ENCODE data around the gene NCMAP.

Gene NCMAP

GRCh38 chr1:24564695-24565094 lies 8.8 kb downstream of the NCMAP start:
- DNase-seq (ENCODE audit: low spot score in 2 of 2) (no peak), ATAC-seq (replicated peaks; ENCODE audit: extremely low read depth, poor library complexity, severe bottlenecking) (no peak)
- Mint-ChIP-seq H3K4me1 (no peaks in the 10 kb centered on the region), H3K27me3 (no peaks in the 10 kb centered on the region), H3K36me3 (ENCODE audit: insufficient read depth) (no peaks in the 10 kb centered on the region), H3K4me3 (no peak overlapping the region), H3K27ac (ENCODE audit: low read depth) (no peak overlapping the region), H3K9me3 (no peaks in the 10 kb centered on the region)

- no peaks in the 10 kb centered on the region for H3K9me3 Mint-ChIP-seq
- no peak for ATAC-seq (replicated peaks; ENCODE audit: extremely low read depth, poor library complexity, severe bottlenecking)
- DNase-seq (ENCODE audit: low spot score in 2 of 2): no peak
- no peaks in the 10 kb centered on the region for H3K36me3 Mint-ChIP-seq (ENCODE audit: insufficient read depth)
- no peaks in the 10 kb centered on the region for H3K27me3 Mint-ChIP-seq
- H3K27ac Mint-ChIP-seq (ENCODE audit: low read depth): no peak overlapping the region
- no peak overlapping the region for H3K4me3 Mint-ChIP-seq
- H3K4me1 Mint-ChIP-seq: no peaks in the 10 kb centered on the region
Observed at GRCh38 chr1:24566236-24566867, 10.5 kb downstream of the NCMAP start.

- H3K27ac Mint-ChIP-seq (ENCODE audit: low read depth): no peak overlapping the region
- H3K4me3 Mint-ChIP-seq: no peak overlapping the region
- no peak for ATAC-seq (replicated peaks; ENCODE audit: extremely low read depth, poor library complexity, severe bottlenecking)
- no peaks in the 10 kb centered on the region for H3K27me3 Mint-ChIP-seq
- peaks cover 9% of the 10 kb centered on the region for H3K4me1 Mint-ChIP-seq
- DNase-seq (ENCODE audit: low spot score in 2 of 2): no peak
- no peaks in the 10 kb centered on the region for H3K9me3 Mint-ChIP-seq
- no peaks in the 10 kb centered on the region for H3K36me3 Mint-ChIP-seq (ENCODE audit: insufficient read depth)
Observed at GRCh38 chr1:24567792-24568388, 12.0 kb downstream of the NCMAP start.

GRCh38 chr1:24568475-24568874 lies 12.6 kb downstream of the NCMAP start:
- no peak overlapping the region for H3K4me3 Mint-ChIP-seq
- DNase-seq (ENCODE audit: low spot score in 2 of 2) (no peak), ATAC-seq (replicated peaks; ENCODE audit: extremely low read depth, poor library complexity, severe bottlenecking) (no peak)
- no peaks in the 10 kb centered on the region for H3K36me3 Mint-ChIP-seq (ENCODE audit: insufficient read depth)
- no peaks in the 10 kb centered on the region for H3K27me3 Mint-ChIP-seq
- no peaks in the 10 kb centered on the region for H3K9me3 Mint-ChIP-seq
- H3K4me1 Mint-ChIP-seq: peaks cover 10% of the 10 kb centered on the region
- no peak overlapping the region for H3K27ac Mint-ChIP-seq (ENCODE audit: low read depth)

- no peak overlapping the region for H3K27ac Mint-ChIP-seq (ENCODE audit: low read depth)
- H3K9me3 Mint-ChIP-seq: no peaks in the 10 kb centered on the region
- no peak for DNase-seq (ENCODE audit: low spot score in 2 of 2)
- H3K27me3 Mint-ChIP-seq: no peaks in the 10 kb centered on the region
- H3K4me3 Mint-ChIP-seq: no peak overlapping the region
- ATAC-seq (replicated peaks; ENCODE audit: extremely low read depth, poor library complexity, severe bottlenecking): no peak
- no peaks in the 10 kb centered on the region for H3K36me3 Mint-ChIP-seq (ENCODE audit: insufficient read depth)
- H3K4me1 Mint-ChIP-seq: peaks cover 10% of the 10 kb centered on the region
Observed at GRCh38 chr1:24570265-24571125, 14.6 kb downstream of the NCMAP start.

GRCh38 chr1:24572301-24572700 lies 16.4 kb downstream of the NCMAP start:
- H3K4me1 Mint-ChIP-seq: peaks cover 10% of the 10 kb centered on the region
- no peaks in the 10 kb centered on the region for H3K9me3 Mint-ChIP-seq
- no peaks in the 10 kb centered on the region for H3K36me3 Mint-ChIP-seq (ENCODE audit: insufficient read depth)
- no peak overlapping the region for H3K4me3 Mint-ChIP-seq
- DNase-seq (ENCODE audit: low spot score in 2 of 2) (no peak), ATAC-seq (replicated peaks; ENCODE audit: extremely low read depth, poor library complexity, severe bottlenecking) (no peak)
- no peaks in the 10 kb centered on the region for H3K27me3 Mint-ChIP-seq
- H3K27ac Mint-ChIP-seq (ENCODE audit: low read depth): no peak overlapping the region

- Mint-ChIP-seq H3K36me3 (ENCODE audit: insufficient read depth) (peaks cover 1% of the 10 kb centered on the region), H3K27me3 (no peaks in the 10 kb centered on the region), H3K27ac (ENCODE audit: low read depth) (no peak overlapping the region), H3K4me3 (no peak overlapping the region), H3K9me3 (no peaks in the 10 kb centered on the region), H3K4me1 (peaks cover 10% of the 10 kb centered on the region)
- ATAC-seq (replicated peaks; ENCODE audit: extremely low read depth, poor library complexity, severe bottlenecking) (no peak), DNase-seq (ENCODE audit: low spot score in 2 of 2) (no peak)
Observed at GRCh38 chr1:24575905-24576587, 20.2 kb downstream of the NCMAP start.

- Mint-ChIP-seq H3K4me3 (no peak overlapping the region), H3K36me3 (ENCODE audit: insufficient read depth) (peaks cover 1% of the 10 kb centered on the region), H3K27me3 (no peaks in the 10 kb centered on the region), H3K9me3 (no peaks in the 10 kb centered on the region), H3K27ac (ENCODE audit: low read depth) (no peak overlapping the region), H3K4me1 (no peaks in the 10 kb centered on the region)
- DNase-seq (ENCODE audit: low spot score in 2 of 2) (no peak), ATAC-seq (replicated peaks; ENCODE audit: extremely low read depth, poor library complexity, severe bottlenecking) (no peak)
Observed at GRCh38 chr1:24578846-24579245, 23.0 kb downstream of the NCMAP start.

- Mint-ChIP-seq H3K27ac (ENCODE audit: low read depth) (no peak overlapping the region), H3K9me3 (no peaks in the 10 kb centered on the region), H3K4me1 (no peaks in the 10 kb centered on the region), H3K36me3 (ENCODE audit: insufficient read depth) (peaks cover 1% of the 10 kb centered on the region), H3K4me3 (no peak overlapping the region), H3K27me3 (peaks cover 7% of the 10 kb centered on the region)
- ATAC-seq (replicated peaks; ENCODE audit: extremely low read depth, poor library complexity, severe bottlenecking): no peak
- DNase-seq (ENCODE audit: low spot score in 2 of 2): no peak
Observed at GRCh38 chr1:24580756-24581155, 24.9 kb downstream of the NCMAP start.

- H3K4me1 Mint-ChIP-seq: peaks cover 8% of the 10 kb centered on the region
- peaks cover 1% of the 10 kb centered on the region for H3K36me3 Mint-ChIP-seq (ENCODE audit: insufficient read depth)
- H3K4me3 Mint-ChIP-seq: no peak overlapping the region
- H3K9me3 Mint-ChIP-seq: no peaks in the 10 kb centered on the region
- no peak for DNase-seq (ENCODE audit: low spot score in 2 of 2)
- ATAC-seq (replicated peaks; ENCODE audit: extremely low read depth, poor library complexity, severe bottlenecking): no peak
- H3K27me3 Mint-ChIP-seq: peaks cover 10% of the 10 kb centered on the region
- H3K27ac Mint-ChIP-seq (ENCODE audit: low read depth): no peak overlapping the region
Observed at GRCh38 chr1:24584171-24584647, 28.3 kb downstream of the NCMAP start.

- H3K27me3 Mint-ChIP-seq: peaks cover 12% of the 10 kb centered on the region
- peaks cover 8% of the 10 kb centered on the region for H3K4me1 Mint-ChIP-seq
- H3K36me3 Mint-ChIP-seq (ENCODE audit: insufficient read depth): no peaks in the 10 kb centered on the region
- H3K27ac Mint-ChIP-seq (ENCODE audit: low read depth): no peak overlapping the region
- no peak overlapping the region for H3K4me3 Mint-ChIP-seq
- no peaks in the 10 kb centered on the region for H3K9me3 Mint-ChIP-seq
- ATAC-seq (replicated peaks; ENCODE audit: extremely low read depth, poor library complexity, severe bottlenecking): no peak
- no peak for DNase-seq (ENCODE audit: low spot score in 2 of 2)
Observed at GRCh38 chr1:24586119-24586518, 30.2 kb downstream of the NCMAP start.

GRCh38 chr1:24586970-24587820 lies 31.3 kb downstream of the NCMAP start:
- Mint-ChIP-seq H3K27ac (ENCODE audit: low read depth) (no peak overlapping the region), H3K4me1 (peaks cover 8% of the 10 kb centered on the region), H3K27me3 (peaks cover 23% of the 10 kb centered on the region), H3K9me3 (no peaks in the 10 kb centered on the region), H3K36me3 (ENCODE audit: insufficient read depth) (no peaks in the 10 kb centered on the region), H3K4me3 (no peak overlapping the region)
- ATAC-seq (replicated peaks; ENCODE audit: extremely low read depth, poor library complexity, severe bottlenecking): peak; percentile 98
- DNase-seq (ENCODE audit: low spot score in 2 of 2): peak in 1 of 2 donors; percentile 51

All from central memory CD8-positive, alpha-beta T cell (primary cell).